IMR-90 (cell line): ENCODE results near the gene AQP7. TPM values are rescaled to one million over a fixed set of nuclear protein-coding genes. Genes with fewer than 3 reads are reported as not detected.

Experiments used
- ATAC-seq: fragments of 200-7000 bp; cut with Tn5 transposase; 2 replicates; pipeline ENCODE4 v1.9.1; 2020; ENCODE audit warnings: low read depth, mild to moderate bottlenecking, moderate library complexity
- BruUV-seq: library from RNA; stranded (reverse); fragments of 400-500 nt; replicated peaks from 2 replicates; lab custom pipeline; 2021; lab: Mats Ljungman, UMichigan
- CTCF ChIA-PET: fragments of 300-600 bp; formaldehyde crosslinking; extraction: SDS; loops from one replicate; lab custom pipeline; 2021; ENCODE audit warnings: antibody characterized with exemption; lab: Yijun Ruan, JAX
- POLR2A ChIA-PET: fragments of 300-600 bp; sonication (Branson Sonifier 250); formaldehyde crosslinking; loops from one replicate; lab custom pipeline; 2022; ENCODE audit warnings: antibody characterized with exemption; ENCODE audit not compliant: unreplicated experiment; lab: Charles Lee
- DNase-seq: peaks from one replicate; pipeline ENCODE4 v3.0.0; 2013
- H2AFZ ChIP-seq: replicated peaks from 2 replicates; pipeline ENCODE3; 2013; ENCODE audit warnings: low read length, mild to moderate bottlenecking; ENCODE audit not compliant: poor library complexity
- H2AK5ac ChIP-seq: 2 replicates; pipeline ENCODE4 v1.6.1; 2013; ENCODE audit warnings: low read depth, low read length, inconsistent platforms
- H2AK9ac ChIP-seq: replicated peaks from 2 replicates; pipeline ENCODE3; 2013; ENCODE audit warnings: mild to moderate bottlenecking, low read depth, low read length, moderate library complexity; ENCODE audit not compliant: poor library complexity
- H2BK120ac ChIP-seq: 2 replicates; pipeline ENCODE4 v1.6.1; 2013; ENCODE audit warnings: low read depth, low read length, inconsistent platforms
- H2BK15ac ChIP-seq: 3 replicates; pipeline ENCODE4 v1.6.1; 2013; ENCODE audit warnings: low read depth, low read length, inconsistent platforms
- H2BK20ac ChIP-seq: 2 replicates; pipeline ENCODE4 v1.6.1; 2013; ENCODE audit warnings: low read depth, mild to moderate bottlenecking, inconsistent platforms, low read length, moderate library complexity
- H2BK5ac ChIP-seq: 2 replicates; pipeline ENCODE4 v1.6.1; 2013; ENCODE audit warnings: mild to moderate bottlenecking, low read depth, low read length, inconsistent platforms; ENCODE audit not compliant: poor library complexity, severe bottlenecking
- H3K14ac ChIP-seq: replicated peaks from 2 replicates; pipeline ENCODE4 v1.6.1; 2013; ENCODE audit warnings: low read depth, low read length, inconsistent platforms
- H3K18ac ChIP-seq: 2 replicates; pipeline ENCODE4 v1.6.1; 2013; ENCODE audit warnings: low read depth, low read length, control low read depth
- H3K23ac ChIP-seq: 2 replicates; pipeline ENCODE4 v1.6.1; 2013; ENCODE audit warnings: low read depth, low read length, inconsistent platforms
- H3K27ac ChIP-seq: 2 replicates; pipeline ENCODE4 v1.5.1; 2013; ENCODE audit warnings: mild to moderate bottlenecking, control low read depth, low read length; ENCODE audit not compliant: insufficient read depth
- H3K27me3 ChIP-seq: 2 replicates; pipeline ENCODE4 v1.6.1; 2013; ENCODE audit warnings: low read length; ENCODE audit not compliant: control insufficient read depth, insufficient read depth
- H3K36me3 ChIP-seq: 2 replicates; pipeline ENCODE4 v1.6.1; 2013; ENCODE audit warnings: low read length, mixed read lengths; ENCODE audit not compliant: control insufficient read depth, insufficient read depth
- H3K4ac ChIP-seq: 2 replicates; pipeline ENCODE4 v1.6.1; 2013; ENCODE audit warnings: low read depth, low read length, inconsistent platforms
- H3K4me1 ChIP-seq: 2 replicates; pipeline ENCODE4 v1.6.1; 2013; ENCODE audit warnings: low read length, mixed read lengths; ENCODE audit not compliant: control insufficient read depth, insufficient read depth
- H3K4me2 ChIP-seq: 2 replicates; pipeline ENCODE4 v1.6.1; 2013; ENCODE audit warnings: low read depth, mild to moderate bottlenecking, control low read depth, low read length, moderate library complexity
- H3K4me3 ChIP-seq: 2 replicates; pipeline ENCODE4 v1.5.1; 2013; ENCODE audit warnings: low read depth, mild to moderate bottlenecking, control low read depth, low read length, moderate library complexity; ENCODE audit not compliant: insufficient read depth
- H3K56ac ChIP-seq: 2 replicates; pipeline ENCODE4 v1.6.1; 2013; ENCODE audit warnings: low read length, inconsistent platforms; ENCODE audit not compliant: insufficient read depth; ENCODE audit errors: extremely low read depth
- H3K79me1 ChIP-seq, 2 experiments: 2 replicates each; pipeline ENCODE4 v1.6.1; 2013; ENCODE audit warnings: low read length in 2 of 2, inconsistent platforms in 1 of 2, low read depth in 1 of 2
- H3K9ac ChIP-seq: 2 replicates; pipeline ENCODE4 v1.6.1; 2013; ENCODE audit warnings: low read depth, low read length, control low read depth
- H3K9me1 ChIP-seq: 2 replicates; pipeline ENCODE4 v1.6.1; 2013; ENCODE audit warnings: low read length, inconsistent platforms; ENCODE audit not compliant: insufficient read depth
- H3K9me3 ChIP-seq: 2 replicates; pipeline ENCODE4 v1.6.1; 2013; ENCODE audit warnings: low read length; ENCODE audit not compliant: control insufficient read depth, insufficient read depth
- H4K20me1 ChIP-seq: 2 replicates; pipeline ENCODE4 v1.6.1; 2013; ENCODE audit warnings: low read length, inconsistent platforms; ENCODE audit not compliant: insufficient read depth
- H4K5ac ChIP-seq: 2 replicates; pipeline ENCODE4 v1.6.1; 2013; ENCODE audit warnings: mild to moderate bottlenecking, low read depth, low read length, control low read depth
- H4K8ac ChIP-seq, 2 experiments: 2 replicates each; pipeline ENCODE4 v1.6.1; 2013; ENCODE audit warnings: low read depth in 2 of 2, low read length in 2 of 2, control low read depth in 1 of 2, inconsistent platforms in 1 of 2
- H4K91ac ChIP-seq: 2 replicates; pipeline ENCODE4 v1.6.1; 2013; ENCODE audit warnings: low read depth, low read length, inconsistent platforms; ENCODE audit not compliant: insufficient read depth
- BHLHE40 ChIP-seq: fragments of 150-350 bp; IDR thresholded peaks from 2 replicates; pipeline ENCODE4 v1.6.1; 2016; ENCODE audit warnings: mild to moderate bottlenecking, low read depth, low read length
- CEBPB ChIP-seq: IDR thresholded peaks from 2 replicates; pipeline ENCODE4 v1.6.1; 2012; ENCODE audit warnings: low read depth, low read length, improper control_type of control experiment
- CHD1 ChIP-seq: IDR thresholded peaks from 2 replicates; pipeline ENCODE4 v1.6.1; 2012; ENCODE audit warnings: low read depth, low read length, improper control_type of control experiment
- CTCF ChIP-seq: conservative IDR thresholded peaks from 2 replicates; pipeline ENCODE4 v1.5.1; 2012; ENCODE audit warnings: mild to moderate bottlenecking, low read depth, low read length, improper control_type of control experiment
- ELK1 ChIP-seq: fragments of 150-350 bp; IDR thresholded peaks from 2 replicates; pipeline ENCODE4 v1.6.1; 2016; ENCODE audit warnings: low read depth, mild to moderate bottlenecking, low read length, moderate library complexity, borderline replicate concordance
- FOS ChIP-seq: fragments of 150-350 bp; IDR thresholded peaks from 2 replicates; pipeline ENCODE4 v1.6.1; 2016; ENCODE audit warnings: low read depth, low read length
- MAFK ChIP-seq: IDR thresholded peaks from 2 replicates; pipeline ENCODE4 v1.6.1; 2012; ENCODE audit warnings: low read depth, low read length, improper control_type of control experiment
- MAZ ChIP-seq: IDR thresholded peaks from 2 replicates; pipeline ENCODE4 v1.6.1; 2012; ENCODE audit warnings: low read depth, mild to moderate bottlenecking, low read length, improper control_type of control experiment, moderate library complexity, borderline replicate concordance
- MXI1 ChIP-seq: IDR thresholded peaks from 2 replicates; pipeline ENCODE4 v1.6.1; 2012; ENCODE audit warnings: low read depth, mild to moderate bottlenecking, low read length, moderate library complexity, borderline replicate concordance
- NFE2L2 ChIP-seq: fragments of 150-350 bp; IDR thresholded peaks from 2 replicates; pipeline ENCODE4 v1.6.1; 2016; ENCODE audit warnings: low read depth, mild to moderate bottlenecking, low read length
- POLR2A ChIP-seq: IDR thresholded peaks from 2 replicates; pipeline ENCODE4 v1.6.1; 2012; ENCODE audit warnings: mild to moderate bottlenecking, low read depth, low read length
- RAD21 ChIP-seq: IDR thresholded peaks from 2 replicates; pipeline ENCODE4 v1.6.1; 2012; ENCODE audit warnings: low read length, improper control_type of control experiment
- RCOR1 ChIP-seq: IDR thresholded peaks from 2 replicates; pipeline ENCODE4 v1.6.1; 2012; ENCODE audit warnings: mild to moderate bottlenecking, low read length, improper control_type of control experiment; ENCODE audit not compliant: insufficient replicate concordance
- RFX5 ChIP-seq: IDR thresholded peaks from 2 replicates; pipeline ENCODE4 v1.8.0; 2012; ENCODE audit warnings: low read depth, mild to moderate bottlenecking, low read length, moderate library complexity
- SMC3 ChIP-seq: fragments of 150-350 bp; IDR thresholded peaks from 2 replicates; pipeline ENCODE4 v1.6.1; 2016; ENCODE audit warnings: low read depth, mild to moderate bottlenecking, antibody characterized with exemption, low read length, moderate library complexity
- USF2 ChIP-seq: fragments of 150-350 bp; IDR thresholded peaks from 2 replicates; pipeline ENCODE4 v1.6.1; 2017; ENCODE audit warnings: mild to moderate bottlenecking, antibody characterized with exemption, low read length, low read depth
- WGBS, 2 experiments: methylation state at CpG; one replicate each; pipeline versions ENCODE4 v1.1.5 to v1.1.7; 2013; ENCODE audit warnings: missing lambda C conversion rate in 2 of 2; ENCODE audit not compliant: insufficient read length in 1 of 2; ENCODE audit errors: extremely low coverage in 2 of 2; 5-methylcytosine and 5-hydroxymethylcytosine counted together
- dilution Hi-C: fragments of 300-500 bp; cut with HindIII; formaldehyde crosslinking; loops from one replicate; pipeline ENCODE4 v1.14.3; 2018; ENCODE audit warnings: low sequenced_read_pairs; ENCODE audit not compliant: unreplicated experiment
- in situ Hi-C: fragments of 300-500 bp; cut with MboI; formaldehyde crosslinking; loops from 3 replicates; pipeline ENCODE4 v1.14.3; 2019; ENCODE audit warnings: low sequenced_read_pairs, inconsistent platforms, mixed read lengths
- intact Hi-C: fragments of 100-400 bp; cut with micrococcal nuclease; formaldehyde crosslinking; loops from 2 replicates; pipeline ENCODE4 v1.10.0; 2022
- polyA plus RNA-seq, 3 experiments: library from polyadenylated mRNA; depleted of rRNA; stranded (reverse); fragments of >200 nt; gene quantifications; 2 replicates each; pipeline ENCODE4 v1.2.3, GENCODE V29; 2012; ENCODE audit warnings: low replicate concordance in 1 of 3
- total RNA-seq: library from RNA; depleted of rRNA; stranded (reverse); fragments of >200 nt; gene quantifications from 2 replicates; pipeline ENCODE4 v1.2.3, GENCODE V29; 2012

Gene AQP7
- total and polyA plus RNA-seq, 2 of the 4 experiments (the other 2 are of a cell fraction) = 0.07 TPM; not detected in 1

- Histone ChIP-seq H3K56ac (no peak overlapping the region), H3K27me3 (no peaks in the 10 kb centered on the region), H4K8ac (no peak overlapping the region), H2AK9ac (no peak overlapping the region), H3K9ac (no peak overlapping the region), H4K91ac (no peak overlapping the region), H2BK15ac (no peak overlapping the region), H2BK20ac (no peak overlapping the region), H3K4me2 (no peak overlapping the region), H3K23ac (no peak overlapping the region), H3K79me1 (no peaks in the 10 kb centered on the region), H3K18ac (no peak overlapping the region), H3K27ac (no peak overlapping the region), H3K36me3 (peaks cover 24% of the 10 kb centered on the region), H2BK120ac (no peak overlapping the region), H4K5ac (no peak overlapping the region), H3K14ac (no peak overlapping the region), H3K9me1 (no peaks in the 10 kb centered on the region), H3K4me3 (no peak overlapping the region), H2AK5ac (no peak overlapping the region), H2BK5ac (no peak overlapping the region), H3K9me3 (no peaks in the 10 kb centered on the region), H4K20me1 (no peaks in the 10 kb centered on the region), H3K4ac (no peak overlapping the region), H3K4me1 (0 out of 2 replicates have a peak, but pooled peaks cover 2% of the 10 kb centered on the region), H2AFZ (no peak overlapping the region)
- in situ Hi-C loops (loop anchor here (5.0 kb wide), 1 partner anchor 94 kb away; no protein-coding TSS in a partner anchor), dilution Hi-C loops (no loop called here), intact Hi-C loops (no loop called here)
- BruUV-seq = no TSS peak
- ChIA-PET POLR2A (no interaction called here), CTCF (interaction anchor here (1.2 kb wide), 1 partner anchor 12 kb away, joined by 3 read pairs; no protein-coding TSS in a partner anchor)
- WGBS, 2 experiments = no CpG with 5 or more reads among the region's 4 CpGs
- TF ChIP-seq RFX5 (no peak), BHLHE40 (no peak), FOS (no peak), MAZ (no peak), ELK1 (no peak), USF2 (no peak), RAD21 (no peak), MXI1 (no peak), NFE2L2 (no peak), SMC3 (no peak), CHD1 (no peak), CTCF (no peak), MAFK (no peak), CEBPB (no peak), RCOR1 (no peak), POLR2A (no peak)
- DNase-seq (no peak), ATAC-seq (no peak)
Observed at GRCh38 chr9:33372900-33373299, 29.5 kb downstream of the AQP7 start.
